PC-9 (cell line): Measurements from ENCODE around the gene COMMD1. TPM values are rescaled to one million over a fixed set of nuclear protein-coding genes. Genes with fewer than 3 reads are reported as not detected.

Source experiments
- BruUV-seq: library from RNA; stranded (reverse); fragments of 400-500 nt; replicated peaks from 2 replicates; lab custom pipeline; 2021; lab: Mats Ljungman, UMichigan
- CTCF ChIA-PET: fragments of 300-600 bp; sonication (Branson Sonifier 250); formaldehyde crosslinking; loops from one replicate; lab custom pipeline; 2022; ENCODE audit warnings: antibody characterized with exemption; lab: Charles Lee
- POLR2A ChIA-PET: fragments of 300-600 bp; sonication (Branson Sonifier 250); formaldehyde crosslinking; loops from one replicate; lab custom pipeline; 2022; ENCODE audit warnings: antibody characterized with exemption; ENCODE audit not compliant: unreplicated experiment; lab: Charles Lee
- DNase-seq, 2 experiments: peaks; one replicate each; pipeline versions ENCODE4 v3.0.0 to v3.0.0-alpha.2; 2015 to 2022; ENCODE audit warnings: mixed read lengths in 1 of 2
- H2AFZ ChIP-seq: fragments of 200-600 bp; sonication (generic); 2 replicates; pipeline ENCODE4 v1.8.1; 2017; ENCODE audit warnings: antibody characterized with exemption
- H3F3A ChIP-seq: fragments of 200-600 bp; sonication (generic); 2 replicates; pipeline ENCODE4 v1.8.1; 2017; ENCODE audit warnings: antibody characterized with exemption, mild to moderate bottlenecking, low read depth; ENCODE audit not compliant: insufficient read depth
- H3K27ac ChIP-seq: fragments of 200-600 bp; sonication (generic); 2 replicates; pipeline ENCODE4 v1.6.1; 2016; ENCODE audit warnings: mixed run types
- H3K27me3 ChIP-seq: fragments of 200-600 bp; sonication (generic); 2 replicates; pipeline ENCODE4 v1.6.1; 2016; ENCODE audit warnings: low read depth, mixed run types; ENCODE audit not compliant: insufficient read depth
- H3K36me3 ChIP-seq: fragments of 200-600 bp; sonication (generic); 2 replicates; pipeline ENCODE4 v1.6.1; 2016; ENCODE audit warnings: low read depth, mixed run types
- H3K4me1 ChIP-seq: fragments of 200-600 bp; sonication (generic); replicated peaks from 2 replicates; pipeline ENCODE4 v1.6.1; 2016; ENCODE audit warnings: mixed run types; ENCODE audit not compliant: insufficient read depth
- H3K4me2 ChIP-seq: fragments of 200-600 bp; sonication (generic); 2 replicates; pipeline ENCODE4 v1.6.1; 2017; ENCODE audit warnings: mixed run types
- H3K4me3 ChIP-seq: fragments of 200-600 bp; sonication (generic); 2 replicates; pipeline ENCODE4 v1.6.1; 2016; ENCODE audit warnings: mixed run types
- H3K79me2 ChIP-seq: fragments of 200-600 bp; sonication (generic); 2 replicates; pipeline ENCODE4 v1.6.1; 2017; ENCODE audit warnings: low read depth, mixed run types
- H3K9me2 ChIP-seq: fragments of 200-600 bp; sonication (generic); 2 replicates; pipeline ENCODE4 v1.8.1; 2017; ENCODE audit warnings: mild to moderate bottlenecking; ENCODE audit not compliant: insufficient read depth
- H3K9me3 ChIP-seq: fragments of 200-600 bp; sonication (generic); 2 replicates; pipeline ENCODE4 v1.8.1; 2016; ENCODE audit warnings: low read depth; ENCODE audit not compliant: insufficient read depth
- H4K20me1 ChIP-seq: fragments of 200-600 bp; sonication (generic); 2 replicates; pipeline ENCODE4 v1.8.1; 2017; ENCODE audit not compliant: insufficient read depth
- CTCF ChIP-seq: fragments of 200-600 bp; sonication (generic); conservative IDR thresholded peaks from 2 replicates; pipeline ENCODE4 v1.6.1; 2017; ENCODE audit warnings: mixed run types, antibody characterized with exemption, mild to moderate bottlenecking, moderate library complexity
- EZH2 ChIP-seq: fragments of 200-600 bp; sonication (generic); IDR thresholded peaks from 2 replicates; pipeline ENCODE4 v1.8.0; 2017; ENCODE audit warnings: antibody characterized with exemption, low read depth
- intact Hi-C: fragments of 100-400 bp; cut with micrococcal nuclease; formaldehyde crosslinking; loops from one replicate; pipeline ENCODE4 v1.10.0; 2022; ENCODE audit not compliant: unreplicated experiment
- total RNA-seq: library from RNA; stranded (reverse); gene quantifications from 2 replicates; pipeline ENCODE4 v1.2.3, GENCODE V29; 2021

Gene COMMD1
- total RNA-seq, 1 experiment from 2014 or later = 16.3 TPM

- no TSS peak for BruUV-seq
- no peaks in the 10 kb centered on the region for H3F3A ChIP-seq
- H3K4me1 ChIP-seq = no peaks in the 10 kb centered on the region
- H3K36me3 ChIP-seq = no peaks in the 10 kb centered on the region
- no peak overlapping the region for H3K4me3 ChIP-seq
- H2AFZ ChIP-seq = no peak overlapping the region
- DNase-seq = no peak
- no peaks in the 10 kb centered on the region for H3K9me3 ChIP-seq
- no peaks in the 10 kb centered on the region; the same call in 1 of the 2 replicates for H3K9me2 ChIP-seq
- no peaks in the 10 kb centered on the region for H3K27me3 ChIP-seq
- no peaks in the 10 kb centered on the region for H3K79me2 ChIP-seq
- no peaks in the 10 kb centered on the region for H4K20me1 ChIP-seq
- no peak overlapping the region for H3K27ac ChIP-seq
- H3K4me2 ChIP-seq = no peak overlapping the region
- TF ChIP-seq CTCF (no peak), EZH2 (no peak)
- ChIA-PET POLR2A (no interaction called here), CTCF (no interaction called here)
- intact Hi-C loops = no loop called here
These were observed 108.6 kb downstream of the COMMD1 start for GRCh38 chr2:62014102-62014501.

DNA sequence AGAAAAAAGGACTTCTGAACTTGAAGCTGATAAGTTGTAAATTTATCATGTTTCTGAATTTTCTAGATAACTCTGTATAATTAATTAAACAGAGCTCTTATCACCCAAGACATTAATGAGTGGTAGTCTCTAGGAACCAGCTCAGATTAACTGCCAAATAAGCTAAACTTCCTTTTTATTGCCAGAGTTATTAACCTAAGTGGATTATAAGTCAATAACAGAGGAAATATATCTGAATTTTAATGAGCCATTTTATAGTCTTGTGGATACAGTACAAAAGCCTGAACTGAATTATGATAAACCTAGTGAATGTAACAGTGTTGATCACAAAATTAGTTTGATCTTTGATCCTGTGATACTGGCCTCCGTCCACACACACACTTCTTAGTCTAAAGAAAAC is 111.5 kb downstream of the COMMD1 start:
- Histone ChIP-seq H4K20me1 (no peaks in the 10 kb centered on the region), H3K79me2 (no peaks in the 10 kb centered on the region), H3K4me1 (no peaks in the 10 kb centered on the region), H2AFZ (no peak overlapping the region), H3F3A (no peaks in the 10 kb centered on the region), H3K4me3 (no peak overlapping the region), H3K36me3 (no peaks in the 10 kb centered on the region), H3K27ac (no peak overlapping the region), H3K9me2 (no peaks in the 10 kb centered on the region), H3K4me2 (no peak overlapping the region), H3K9me3 (no peaks in the 10 kb centered on the region; the same call in 1 of the 2 replicates), H3K27me3 (no peaks in the 10 kb centered on the region)
- TF ChIP-seq EZH2 (no peak), CTCF (no peak)
- no TSS peak for BruUV-seq
- intact Hi-C loops = no loop called here
- POLR2A ChIA-PET = no interaction called here
- CTCF ChIA-PET = no interaction called here
- DNase-seq = no peak

DNA sequence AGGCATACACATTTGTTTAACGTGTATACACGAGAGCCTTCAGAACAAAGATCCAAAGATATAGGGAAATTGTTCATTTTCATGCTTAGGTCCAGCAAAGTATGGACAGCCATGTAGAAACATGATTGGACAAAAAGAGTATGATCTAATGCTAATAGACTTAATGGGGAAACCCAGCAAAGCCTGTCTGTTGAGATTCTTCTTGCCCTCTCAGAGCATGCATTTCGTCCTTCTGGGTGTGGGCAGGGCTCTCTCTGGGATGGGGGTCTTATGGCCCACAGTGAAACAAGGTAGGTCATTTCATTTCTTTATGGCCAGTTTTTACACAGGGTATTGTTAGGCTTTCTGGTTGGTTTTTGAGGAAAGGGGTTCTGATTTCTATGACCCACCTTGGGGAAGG is 124.4 kb downstream of the COMMD1 start:
- no peaks in the 10 kb centered on the region for H3K27me3 ChIP-seq
- H3K27ac ChIP-seq = no peak overlapping the region
- no peaks in the 10 kb centered on the region for H3K9me3 ChIP-seq
- H3K4me2 ChIP-seq = no peak overlapping the region
- H3K9me2 ChIP-seq = peaks cover 5% of the 10 kb centered on the region; the same call in 1 of the 2 replicates
- BruUV-seq = no TSS peak
- POLR2A ChIA-PET = no interaction called here
- intact Hi-C loops = no loop called here
- H3K4me1 ChIP-seq = no peaks in the 10 kb centered on the region
- no peak for DNase-seq
- no peak overlapping the region for H2AFZ ChIP-seq
- no peak for TF ChIP-seq CTCF
- TF ChIP-seq EZH2 = no peak
- H3K79me2 ChIP-seq = no peaks in the 10 kb centered on the region
- CTCF ChIA-PET = no interaction called here
- 0 out of 2 replicates have a peak, but pooled peaks cover 2% of the 10 kb centered on the region for H4K20me1 ChIP-seq
- no peaks in the 10 kb centered on the region; the same call in 1 of the 2 replicates for H3F3A ChIP-seq
- no peak overlapping the region for H3K4me3 ChIP-seq
- no peaks in the 10 kb centered on the region for H3K36me3 ChIP-seq
